HCT116 (cell line): ENCODE results near the gene PTCD3. TPM values are rescaled to one million over a fixed set of nuclear protein-coding genes. Genes with fewer than 3 reads are reported as not detected.
A peak's percentile ranks its signal among the peaks of the same experiment; 100 is the strongest.

ENCODE experiments used
- ATAC-seq: fragments of 200-7000 bp; cut with Tn5 transposase; 2 replicates; pipeline ENCODE4 v1.9.1; 2020; ENCODE audit warnings: mild to moderate bottlenecking, moderate library complexity
- BruUV-seq: library from RNA; stranded (reverse); fragments of 400-500 nt; replicated peaks from 2 replicates; lab custom pipeline; 2021; lab: Mats Ljungman, UMichigan
- CTCF ChIA-PET: fragments of 300-600 bp; sonication (Branson Sonifier 250); formaldehyde crosslinking; loops from one replicate; lab custom pipeline; 2021; ENCODE audit warnings: antibody characterized with exemption; lab: Charles Lee
- POLR2A ChIA-PET: fragments of 300-600, 350-600 bp; sonication (Branson Sonifier 250); formaldehyde crosslinking; loops from one replicate; lab custom pipeline; 2021; ENCODE audit warnings: antibody characterized with exemption; lab: Charles Lee
- RAD21 ChIA-PET, 2 experiments: fragments of 300-600 bp; sonication (Branson Sonifier 250); formaldehyde crosslinking; loops; one replicate each; lab custom pipeline; 2023; ENCODE audit warnings: low total read pairs in 2 of 2; ENCODE audit not compliant: uncharacterized antibody in 2 of 2, unreplicated experiment in 2 of 2, low non-redundant PET in 1 of 2; lab: Charles Lee
- DNase-seq: peaks from one replicate; pipeline ENCODE4 v3.0.0-alpha.2; 2010; ENCODE audit warnings: low read depth, low spot score
- H2AFZ ChIP-seq: fragments of 200-600 bp; shearing (Covaris generic), sonication (generic); 2 replicates; pipeline ENCODE4 v1.6.1; 2017; ENCODE audit warnings: low read depth, mixed run types, mixed read lengths, antibody characterized with exemption, low read length; ENCODE audit not compliant: poor library complexity, severe bottlenecking
- H3K27ac ChIP-seq: 2 replicates; pipeline ENCODE4 v1.5.1; 2012; ENCODE audit warnings: low read depth, low read length
- H3K27me3 ChIP-seq: fragments of 200-600 bp; sonication (generic); 2 replicates; pipeline ENCODE4 v1.6.1; 2016; ENCODE audit warnings: mixed run types, low read length, mixed read lengths; ENCODE audit not compliant: insufficient read depth
- H3K36me3 ChIP-seq, 2 experiments: fragments of 200-500 bp in 1 of 2; fragments of 200-600 bp in 1 of 2; sonication (Bioruptor generic) in 1 of 2; sonication (generic) in 1 of 2; 2 replicates each; pipeline versions ENCODE4 v1.5.1 to v1.6.1; 2014 to 2016; ENCODE audit warnings: low read length in 2 of 2, inconsistent platforms in 1 of 2, mixed read lengths in 1 of 2, mixed run types in 1 of 2; ENCODE audit not compliant: insufficient read depth in 2 of 2, control insufficient read depth in 1 of 2
- H3K4me1 ChIP-seq, 2 experiments: fragments of 200-600 bp in 1 of 2; sonication (generic) in 1 of 2; 2 replicates each; pipeline versions ENCODE4 v1.5.1 to v1.6.1; 2012 to 2017; ENCODE audit warnings: low read length in 2 of 2, inconsistent platforms in 1 of 2, mild to moderate bottlenecking in 1 of 2, mixed read lengths in 1 of 2, mixed run types in 1 of 2, moderate library complexity in 1 of 2; ENCODE audit not compliant: insufficient read depth in 2 of 2, control insufficient read depth in 1 of 2
- H3K4me2 ChIP-seq: fragments of 200-600 bp; sonication (generic); 2 replicates; pipeline ENCODE4 v1.6.1; 2017; ENCODE audit warnings: mixed run types, low read length, mixed read lengths
- H3K4me3 ChIP-seq, 2 experiments: fragments of 200-600 bp in 1 of 2; sonication (generic) in 1 of 2; replicated peaks in 1 of 2; 2 replicates each; pipeline ENCODE4 v1.5.1; 2011 to 2016; ENCODE audit warnings: low read length in 2 of 2, control low read depth in 1 of 2, low read depth in 1 of 2, mild to moderate bottlenecking in 1 of 2, mixed read lengths in 1 of 2, mixed run types in 1 of 2
- H3K79me2 ChIP-seq: fragments of 200-600 bp; sonication (generic); 2 replicates; pipeline ENCODE4 v1.6.1; 2017; ENCODE audit warnings: mild to moderate bottlenecking, mixed run types, low read length, moderate library complexity, mixed read lengths; ENCODE audit not compliant: insufficient read depth
- H3K9ac ChIP-seq: fragments of 200-600 bp; sonication (generic); 2 replicates; pipeline ENCODE4 v1.6.1; 2016; ENCODE audit warnings: low read length, mixed read lengths
- H3K9me2 ChIP-seq: fragments of 200-600 bp; sonication (generic), shearing (Covaris generic); 2 replicates; pipeline ENCODE4 v1.6.1; 2017; ENCODE audit warnings: mixed run types, mild to moderate bottlenecking, moderate library complexity; ENCODE audit not compliant: insufficient read depth
- H3K9me3 ChIP-seq, 2 experiments: fragments of 200-500 bp in 1 of 2; fragments of 200-600 bp in 1 of 2; sonication (Bioruptor generic) in 1 of 2; sonication (generic) in 1 of 2; 2 replicates each; pipeline ENCODE4 v1.6.1; 2014 to 2017; ENCODE audit warnings: low read length in 2 of 2, mixed read lengths in 2 of 2, inconsistent platforms in 1 of 2, low read depth in 1 of 2, mild to moderate bottlenecking in 1 of 2, mixed run types in 1 of 2, moderate library complexity in 1 of 2; ENCODE audit not compliant: control insufficient read depth in 1 of 2, insufficient read depth in 1 of 2
- H4K20me1 ChIP-seq: fragments of 200-600 bp; sonication (generic), shearing (Covaris generic); 2 replicates; pipeline ENCODE4 v1.6.1; 2017; ENCODE audit warnings: mixed run types, mild to moderate bottlenecking, moderate library complexity; ENCODE audit not compliant: insufficient read depth
- CBX3 ChIP-seq: IDR thresholded peaks from 2 replicates; pipeline ENCODE4 v1.6.1; 2012; ENCODE audit warnings: low read depth
- CEBPB ChIP-seq: IDR thresholded peaks from 2 replicates; pipeline ENCODE4 v1.6.1; 2012; ENCODE audit warnings: low read depth
- EGR1 ChIP-seq: IDR thresholded peaks from 2 replicates; pipeline ENCODE4 v1.6.1; 2012; ENCODE audit warnings: low read depth
- ELF1 ChIP-seq: IDR thresholded peaks from 2 replicates; pipeline ENCODE4 v1.6.1; 2012; ENCODE audit warnings: low read depth, borderline replicate concordance
- EZH2 ChIP-seq: fragments of 200-600 bp; sonication (generic); IDR thresholded peaks from 2 replicates; pipeline ENCODE4 v1.6.1; 2017; ENCODE audit warnings: antibody characterized with exemption, mixed run types
- EZH2phosphoT487 ChIP-seq: fragments of 200-600 bp; IDR thresholded peaks from 2 replicates; pipeline ENCODE4 v1.6.1; 2018; ENCODE audit warnings: antibody characterized with exemption, borderline replicate concordance
- FOSL1 ChIP-seq: IDR thresholded peaks from 2 replicates; pipeline ENCODE4 v1.6.1; 2012; ENCODE audit warnings: low read depth
- JUND ChIP-seq: IDR thresholded peaks from 2 replicates; pipeline ENCODE4 v1.6.1; 2012
- POLR2A ChIP-seq: IDR thresholded peaks from 2 replicates; pipeline ENCODE4 v1.7.0; 2011; ENCODE audit warnings: borderline replicate concordance; ENCODE audit not compliant: insufficient read depth, insufficient read length; ENCODE audit errors: extremely low read depth
- POLR2AphosphoS5 ChIP-seq: IDR thresholded peaks from 2 replicates; pipeline ENCODE4 v1.6.1; 2011; ENCODE audit warnings: mild to moderate bottlenecking, low read depth, low read length, moderate library complexity
- REST ChIP-seq: IDR thresholded peaks from 2 replicates; pipeline ENCODE4 v1.6.1; 2012; ENCODE audit warnings: low read depth
- SIN3A ChIP-seq: IDR thresholded peaks from 2 replicates; pipeline ENCODE4 v1.6.1; 2012; ENCODE audit warnings: low read depth
- SP1 ChIP-seq: IDR thresholded peaks from 2 replicates; pipeline ENCODE4 v1.6.1; 2012; ENCODE audit warnings: low read depth
- SRF ChIP-seq: IDR thresholded peaks from 2 replicates; pipeline ENCODE4 v1.6.1; 2012; ENCODE audit warnings: low read depth
- YY1 ChIP-seq: IDR thresholded peaks from 2 replicates; pipeline ENCODE4 v1.6.1; 2011; ENCODE audit warnings: low read length, low read depth, moderate library complexity, mild to moderate bottlenecking; ENCODE audit not compliant: insufficient replicate concordance; ENCODE audit errors: extremely low read depth
- ZBTB33 ChIP-seq: IDR thresholded peaks from 2 replicates; pipeline ENCODE4 v1.6.1; 2011; ENCODE audit warnings: mild to moderate bottlenecking, low read length, moderate library complexity; ENCODE audit not compliant: insufficient replicate concordance; ENCODE audit errors: extremely low read depth
- ZFX ChIP-seq: fragments of 450-650 bp; IDR thresholded peaks from 2 replicates; pipeline ENCODE4 v1.6.1; 2017
- intact Hi-C: fragments of 100-400 bp; cut with micrococcal nuclease; formaldehyde crosslinking; loops from 2 replicates; pipeline ENCODE4 v1.10.0; 2022
- total RNA-seq: library from RNA; stranded (reverse); gene quantifications from one replicate; pipeline ENCODE4 v1.2.1, GENCODE V29; 2021; ENCODE audit not compliant: unreplicated experiment
- TF ChIP-seq, protein P1 (sequence below): IDR thresholded peaks from 2 replicates; pipeline ENCODE4 v1.6.1; 2012
- TF ChIP-seq, protein P2 (sequence below): IDR thresholded peaks from 2 replicates; pipeline ENCODE4 v1.6.1; 2012

PTCD3 gene
- total RNA-seq, 1 experiment from 2014 or later, result 154 TPM

GRCh38 chr2:86105252-86105968, 625 bp upstream of the PTCD3 start, which contains the start of gene POLR1A (continued):
- no peak for TF ChIP-seq POLR2AphosphoS5
- TF ChIP-seq JUND, result no peak
- no peak for TF ChIP-seq EZH2phosphoT487
- TF ChIP-seq SRF, result peak; percentile 2; the same call in 1 of the 2 replicates
- no peak for TF ChIP-seq EGR1
- TF ChIP-seq SIN3A, result peak; percentile 3
- no peak for TF ChIP-seq EZH2
- no peak for TF ChIP-seq ZBTB33
- peak; percentile 50; the same call in 1 of the 2 replicates for TF ChIP-seq ZFX

- Histone ChIP-seq H3K36me3 (peaks cover 34 to 53% of the 10 kb centered on the region in 2 experiments), H3K9ac (peak overlapping the region; percentile 88), H3K4me2 (peak overlapping the region; percentile 78), H3K79me2 (peaks cover 93% of the 10 kb centered on the region), H2AFZ (no peak overlapping the region), H4K20me1 (peaks cover 8% of the 10 kb centered on the region; the same call in 1 of the 2 replicates), H3K4me1 (peaks cover 6 to 21% of the 10 kb centered on the region in 2 experiments), H3K4me3 (peak overlapping the region; percentile 89 to 95), H3K9me2 (no peaks in the 10 kb centered on the region), H3K27me3 (no peaks in the 10 kb centered on the region), H3K27ac (no peak overlapping the region), H3K9me3 (no peaks in the 10 kb centered on the region)
- no TSS peak for BruUV-seq
- ChIA-PET RAD21 (no interaction called here), CTCF (interaction anchor here (1.9 kb wide), 1 partner anchor 280 kb away, joined by 10 read pairs; no protein-coding TSS in a partner anchor), POLR2A (no interaction called here)
- DNase-seq, result no peak
- no peak for ATAC-seq
- intact Hi-C loops, result loop anchor here (5.0 kb wide), 2 partner anchors 75 to 220 kb away; partner anchors contain the start of gene ST3GAL5
- TF ChIP-seq ELF1, result no peak
- no peak for TF ChIP-seq ZFX
- no peak for TF ChIP-seq POLR2AphosphoS5
- TF ChIP-seq JUND, result no peak
- no peak for TF ChIP-seq EZH2
- no peak for TF ChIP-seq SP1
- TF ChIP-seq, protein P1, sequence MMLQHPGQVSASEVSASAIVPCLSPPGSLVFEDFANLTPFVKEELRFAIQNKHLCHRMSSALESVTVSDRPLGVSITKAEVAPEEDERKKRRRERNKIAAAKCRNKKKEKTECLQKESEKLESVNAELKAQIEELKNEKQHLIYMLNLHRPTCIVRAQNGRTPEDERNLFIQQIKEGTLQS, result no peak
- no peak for TF ChIP-seq YY1
- no peak for TF ChIP-seq REST
- TF ChIP-seq CBX3, result no peak
- no peak for TF ChIP-seq FOSL1
- TF ChIP-seq, protein P2, sequence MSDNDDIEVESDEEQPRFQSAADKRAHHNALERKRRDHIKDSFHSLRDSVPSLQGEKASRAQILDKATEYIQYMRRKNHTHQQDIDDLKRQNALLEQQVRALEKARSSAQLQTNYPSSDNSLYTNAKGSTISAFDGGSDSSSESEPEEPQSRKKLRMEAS, result no peak
- no peak for TF ChIP-seq SIN3A
- no peak for TF ChIP-seq CEBPB
- no peak for TF ChIP-seq POLR2A
Observed at GRCh38 chr2:86107031-86107430, 996 bp downstream of the PTCD3 start.
